PC-9 (cell line): ENCODE data around the gene MALSU1. TPM values are rescaled to one million over a fixed set of nuclear protein-coding genes. Genes with fewer than 3 reads are reported as not detected.

Source experiments
- BruUV-seq: library from RNA; stranded (reverse); fragments of 400-500 nt; replicated peaks from 2 replicates; lab custom pipeline; 2021; lab: Mats Ljungman, UMichigan
- CTCF ChIA-PET: fragments of 300-600 bp; sonication (Branson Sonifier 250); formaldehyde crosslinking; loops from one replicate; lab custom pipeline; 2022; ENCODE audit warnings: antibody characterized with exemption; lab: Charles Lee
- POLR2A ChIA-PET: fragments of 300-600 bp; sonication (Branson Sonifier 250); formaldehyde crosslinking; loops from one replicate; lab custom pipeline; 2022; ENCODE audit warnings: antibody characterized with exemption; ENCODE audit not compliant: unreplicated experiment; lab: Charles Lee
- DNase-seq, 2 experiments: peaks; one replicate each; pipeline versions ENCODE4 v3.0.0 to v3.0.0-alpha.2; 2015 to 2022; ENCODE audit warnings: mixed read lengths in 1 of 2
- H2AFZ ChIP-seq: fragments of 200-600 bp; sonication (generic); 2 replicates; pipeline ENCODE4 v1.8.1; 2017; ENCODE audit warnings: antibody characterized with exemption
- H3F3A ChIP-seq: fragments of 200-600 bp; sonication (generic); 2 replicates; pipeline ENCODE4 v1.8.1; 2017; ENCODE audit warnings: antibody characterized with exemption, mild to moderate bottlenecking, low read depth; ENCODE audit not compliant: insufficient read depth
- H3K27ac ChIP-seq: fragments of 200-600 bp; sonication (generic); 2 replicates; pipeline ENCODE4 v1.6.1; 2016; ENCODE audit warnings: mixed run types
- H3K27me3 ChIP-seq: fragments of 200-600 bp; sonication (generic); 2 replicates; pipeline ENCODE4 v1.6.1; 2016; ENCODE audit warnings: low read depth, mixed run types; ENCODE audit not compliant: insufficient read depth
- H3K36me3 ChIP-seq: fragments of 200-600 bp; sonication (generic); 2 replicates; pipeline ENCODE4 v1.6.1; 2016; ENCODE audit warnings: low read depth, mixed run types
- H3K4me1 ChIP-seq: fragments of 200-600 bp; sonication (generic); replicated peaks from 2 replicates; pipeline ENCODE4 v1.6.1; 2016; ENCODE audit warnings: mixed run types; ENCODE audit not compliant: insufficient read depth
- H3K4me2 ChIP-seq: fragments of 200-600 bp; sonication (generic); 2 replicates; pipeline ENCODE4 v1.6.1; 2017; ENCODE audit warnings: mixed run types
- H3K4me3 ChIP-seq: fragments of 200-600 bp; sonication (generic); 2 replicates; pipeline ENCODE4 v1.6.1; 2016; ENCODE audit warnings: mixed run types
- H3K79me2 ChIP-seq: fragments of 200-600 bp; sonication (generic); 2 replicates; pipeline ENCODE4 v1.6.1; 2017; ENCODE audit warnings: low read depth, mixed run types
- H3K9me2 ChIP-seq: fragments of 200-600 bp; sonication (generic); 2 replicates; pipeline ENCODE4 v1.8.1; 2017; ENCODE audit warnings: mild to moderate bottlenecking; ENCODE audit not compliant: insufficient read depth
- H3K9me3 ChIP-seq: fragments of 200-600 bp; sonication (generic); 2 replicates; pipeline ENCODE4 v1.8.1; 2016; ENCODE audit warnings: low read depth; ENCODE audit not compliant: insufficient read depth
- H4K20me1 ChIP-seq: fragments of 200-600 bp; sonication (generic); 2 replicates; pipeline ENCODE4 v1.8.1; 2017; ENCODE audit not compliant: insufficient read depth
- CTCF ChIP-seq: fragments of 200-600 bp; sonication (generic); conservative IDR thresholded peaks from 2 replicates; pipeline ENCODE4 v1.6.1; 2017; ENCODE audit warnings: mixed run types, antibody characterized with exemption, mild to moderate bottlenecking, moderate library complexity
- EZH2 ChIP-seq: fragments of 200-600 bp; sonication (generic); IDR thresholded peaks from 2 replicates; pipeline ENCODE4 v1.8.0; 2017; ENCODE audit warnings: antibody characterized with exemption, low read depth
- intact Hi-C: fragments of 100-400 bp; cut with micrococcal nuclease; formaldehyde crosslinking; loops from one replicate; pipeline ENCODE4 v1.10.0; 2022; ENCODE audit not compliant: unreplicated experiment
- total RNA-seq: library from RNA; stranded (reverse); gene quantifications from 2 replicates; pipeline ENCODE4 v1.2.3, GENCODE V29; 2021

Gene MALSU1
- total RNA-seq, 1 experiment from 2014 or later = 105 TPM

GRCh38 chr7:23315366-23315765, 16.2 kb downstream of the MALSU1 start:
- H3K27me3 ChIP-seq = no peaks in the 10 kb centered on the region
- ChIA-PET CTCF (interaction anchor here (1.1 kb wide), 1 partner anchor 43 kb away, joined by 5 read pairs; no protein-coding TSS in a partner anchor), POLR2A (no interaction called here)
- H3K9me3 ChIP-seq = no peaks in the 10 kb centered on the region
- H3F3A ChIP-seq = peaks cover 73% of the 10 kb centered on the region
- H3K4me2 ChIP-seq = no peak overlapping the region
- H3K4me3 ChIP-seq = no peak overlapping the region
- no peak for DNase-seq
- peaks cover 17% of the 10 kb centered on the region; the same call in 1 of the 2 replicates for H3K79me2 ChIP-seq
- H3K36me3 ChIP-seq = peaks cover 76% of the 10 kb centered on the region
- TF ChIP-seq CTCF (no peak), EZH2 (no peak)
- no peaks in the 10 kb centered on the region for H3K9me2 ChIP-seq
- no peaks in the 10 kb centered on the region for H3K4me1 ChIP-seq
- no peak overlapping the region for H2AFZ ChIP-seq
- intact Hi-C loops = no loop called here
- BruUV-seq = no TSS peak
- no peak overlapping the region for H3K27ac ChIP-seq
- peaks cover 15% of the 10 kb centered on the region for H4K20me1 ChIP-seq

- CTCF ChIA-PET = no interaction called here
These were observed 32.0 kb downstream of the MALSU1 start for GRCh38 chr7:23331132-23331531.

GRCh38 chr7:23332193-23332592, 33.1 kb downstream of the MALSU1 start:
- Histone ChIP-seq H3K4me1 (peaks cover 52% of the 10 kb centered on the region), H3K27me3 (no peaks in the 10 kb centered on the region), H3F3A (peaks cover 60% of the 10 kb centered on the region), H3K79me2 (peaks cover 47% of the 10 kb centered on the region), H3K27ac (no peak overlapping the region), H3K36me3 (peaks cover 69% of the 10 kb centered on the region), H2AFZ (no peak overlapping the region), H4K20me1 (peaks cover 14% of the 10 kb centered on the region), H3K4me2 (peak overlapping the region; percentile 48; the same call in 1 of the 2 replicates), H3K4me3 (no peak overlapping the region), H3K9me2 (no peaks in the 10 kb centered on the region), H3K9me3 (no peaks in the 10 kb centered on the region)
- DNase-seq = no peak
- no TSS peak for BruUV-seq
- intact Hi-C loops = no loop called here
- no peak for TF ChIP-seq EZH2
- TF ChIP-seq CTCF = no peak
- ChIA-PET CTCF (no interaction called here), POLR2A (no interaction called here)

More at GRCh38 chr7:23331132-23331531, 32.0 kb downstream of the MALSU1 start:
- no peak overlapping the region for H3K4me3 ChIP-seq
- H3K4me2 ChIP-seq = no peak overlapping the region
- no peaks in the 10 kb centered on the region for H3K9me3 ChIP-seq
- peaks cover 41% of the 10 kb centered on the region for H3K4me1 ChIP-seq
- intact Hi-C loops = no loop called here
- TF ChIP-seq CTCF (no peak), EZH2 (no peak)
- no peaks in the 10 kb centered on the region for H3K27me3 ChIP-seq
- no peak overlapping the region for H3K27ac ChIP-seq
- peaks cover 44% of the 10 kb centered on the region for H3K79me2 ChIP-seq
- H2AFZ ChIP-seq = no peak overlapping the region
- no peaks in the 10 kb centered on the region for H3K9me2 ChIP-seq
- peaks cover 14% of the 10 kb centered on the region for H4K20me1 ChIP-seq
- DNase-seq = no peak
- BruUV-seq = no TSS peak
- H3K36me3 ChIP-seq = peaks cover 59% of the 10 kb centered on the region
- POLR2A ChIA-PET = no interaction called here
- peaks cover 50% of the 10 kb centered on the region for H3F3A ChIP-seq
